Kidney (tissue), 14 donors: ENCODE data around the gene YWHAE. TPM values are rescaled to one million over a fixed set of nuclear protein-coding genes. Genes with fewer than 3 reads are reported as not detected.

Experiments used
- DNase-seq, 5 donors: peaks; one replicate each; pipeline ENCODE4 v3.0.0-alpha.2; 2013 to 2020
- FAIRE-seq: peaks from 2 replicates; lab custom pipeline; 2012; peaks lifted over from hg19 to GRCh38; lab: Jason Lieb, UNC
- H3K27ac ChIP-seq, 2 donors: one replicate each; pipeline ENCODE4 v1.7.0; 2013; ENCODE audit warnings: low read depth in 2 of 2, low read length in 2 of 2, inconsistent platforms in 1 of 2
- H3K27me3 ChIP-seq: one replicate; pipeline ENCODE4 v1.7.1; 2013; ENCODE audit warnings: low read length, inconsistent platforms; ENCODE audit not compliant: control insufficient read depth, insufficient read depth
- H3K36me3 ChIP-seq, 3 donors: one replicate each; pipeline versions ENCODE4 v1.7.0 to v1.7.1; 2013; ENCODE audit warnings: low read length in 3 of 3, control low read depth in 1 of 3, inconsistent platforms in 1 of 3; ENCODE audit not compliant: insufficient read depth in 3 of 3, control insufficient read depth in 2 of 3
- H3K4me1 ChIP-seq, 3 donors: one replicate each; pipeline versions ENCODE4 v1.7.0 to v1.7.1; 2013; ENCODE audit warnings: low read length in 3 of 3, inconsistent platforms in 1 of 3, low read depth in 1 of 3; ENCODE audit not compliant: control insufficient read depth in 2 of 3, insufficient read depth in 2 of 3
- H3K4me3 ChIP-seq, 3 donors: one replicate each; pipeline versions ENCODE4 v1.7.0 to v1.8.1; 2013; ENCODE audit warnings: low read length in 3 of 3, control low read depth in 1 of 3, inconsistent platforms in 1 of 3
- H3K9ac ChIP-seq, 3 donors: one replicate each; pipeline versions ENCODE4 v1.7.0 to v1.7.1; 2013; ENCODE audit warnings: low read length in 3 of 3, control low read depth in 1 of 3, inconsistent platforms in 1 of 3
- H3K9me3 ChIP-seq, 3 donors: one replicate each; pipeline versions ENCODE4 v1.7.0 to v1.7.1; 2013; ENCODE audit warnings: low read length in 3 of 3, control low read depth in 1 of 3, inconsistent platforms in 1 of 3; ENCODE audit not compliant: control insufficient read depth in 2 of 3, insufficient read depth in 1 of 3
- intact Hi-C: fragments of 100-400 bp; cut with DNase I; formaldehyde crosslinking; loops from one replicate; pipeline ENCODE4 v1.11.1; 2022
- polyA plus RNA-seq: library from polyadenylated mRNA; stranded (reverse); fragments of 350-450 nt; fragmentation: Illumina TruSeq; extraction: RNeasy Lipid Tissue Mini Kit (QIAGEN cat#74804); gene quantifications from one replicate; pipeline ENCODE4 v1.2.3, GENCODE V29; 2014; ENCODE audit warnings: low read depth, low replicate concordance; ENCODE audit not compliant: insufficient read depth
- total RNA-seq: library from RNA; stranded (reverse); fragmentation: NEBNext Ultra II Directional; extraction: Animal tissue kit (Norgen Biotek cat#: 25700); gene quantifications from one replicate; pipeline ENCODE4 v1.2.1, GENCODE V29; 2021
- TF ChIP-seq, protein P1 (sequence below): IDR thresholded peaks from 3 replicates; pipeline ENCODE4 v1.5.1; 2012; ENCODE audit warnings: mild to moderate bottlenecking, moderate library complexity, borderline replicate concordance; ENCODE audit not compliant: insufficient read depth; ENCODE audit errors: extremely low read depth
- donor health status: control.
- donor health status: control.
- donor health status: control.
- donor health status: control.
- donor health status: control.
- donor health status: DM: yes; HTN: yes; CAD: no.
- donor health status: Normal renal cell carcinoma (clear cell type).

The YWHAE gene
- total and polyA plus RNA-seq, 2 donors from 2014 or later: 495 to 591 TPM

GRCh38 chr17:1376061-1376460 is 24.0 kb downstream of the YWHAE start:
- no peak for FAIRE-seq
- Histone ChIP-seq H3K4me1 (peaks cover 6 to 80% (median 53%) of the 10 kb centered on the region in 3 donors), H3K27me3 (no peaks in the 10 kb centered on the region), H3K36me3 (no peaks in the 10 kb centered on the region), H3K4me3 (peak overlapping the region in 1 of 3 donors; percentile 17), H3K27ac (peak overlapping the region in 1 of 2 donors; percentile 55), H3K9ac (peak overlapping the region in 1 of 3 donors; percentile 24), H3K9me3 (no peaks in the 10 kb centered on the region)
- DNase-seq: no peak
- intact Hi-C loops: no loop called here
- TF ChIP-seq, protein P1, sequence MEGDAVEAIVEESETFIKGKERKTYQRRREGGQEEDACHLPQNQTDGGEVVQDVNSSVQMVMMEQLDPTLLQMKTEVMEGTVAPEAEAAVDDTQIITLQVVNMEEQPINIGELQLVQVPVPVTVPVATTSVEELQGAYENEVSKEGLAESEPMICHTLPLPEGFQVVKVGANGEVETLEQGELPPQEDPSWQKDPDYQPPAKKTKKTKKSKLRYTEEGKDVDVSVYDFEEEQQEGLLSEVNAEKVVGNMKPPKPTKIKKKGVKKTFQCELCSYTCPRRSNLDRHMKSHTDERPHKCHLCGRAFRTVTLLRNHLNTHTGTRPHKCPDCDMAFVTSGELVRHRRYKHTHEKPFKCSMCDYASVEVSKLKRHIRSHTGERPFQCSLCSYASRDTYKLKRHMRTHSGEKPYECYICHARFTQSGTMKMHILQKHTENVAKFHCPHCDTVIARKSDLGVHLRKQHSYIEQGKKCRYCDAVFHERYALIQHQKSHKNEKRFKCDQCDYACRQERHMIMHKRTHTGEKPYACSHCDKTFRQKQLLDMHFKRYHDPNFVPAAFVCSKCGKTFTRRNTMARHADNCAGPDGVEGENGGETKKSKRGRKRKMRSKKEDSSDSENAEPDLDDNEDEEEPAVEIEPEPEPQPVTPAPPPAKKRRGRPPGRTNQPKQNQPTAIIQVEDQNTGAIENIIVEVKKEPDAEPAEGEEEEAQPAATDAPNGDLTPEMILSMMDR: no peak

- Histone ChIP-seq H3K27ac (peak overlapping the region in 1 of 2 donors; percentile 36), H3K4me3 (peak overlapping the region in 1 of 3 donors; percentile 17), H3K27me3 (no peaks in the 10 kb centered on the region), H3K9me3 (no peaks in the 10 kb centered on the region), H3K36me3 (no peaks in the 10 kb centered on the region), H3K9ac (peak overlapping the region in 1 of 3 donors; percentile 24), H3K4me1 (peaks cover 6 to 78% (median 50%) of the 10 kb centered on the region in 3 donors)
- TF ChIP-seq, protein P1: no peak
- intact Hi-C loops: no loop called here
- FAIRE-seq (no peak), DNase-seq (no peak)
Observed at GRCh38 chr17:1375615-1376014, 24.4 kb downstream of the YWHAE start.

DNA sequence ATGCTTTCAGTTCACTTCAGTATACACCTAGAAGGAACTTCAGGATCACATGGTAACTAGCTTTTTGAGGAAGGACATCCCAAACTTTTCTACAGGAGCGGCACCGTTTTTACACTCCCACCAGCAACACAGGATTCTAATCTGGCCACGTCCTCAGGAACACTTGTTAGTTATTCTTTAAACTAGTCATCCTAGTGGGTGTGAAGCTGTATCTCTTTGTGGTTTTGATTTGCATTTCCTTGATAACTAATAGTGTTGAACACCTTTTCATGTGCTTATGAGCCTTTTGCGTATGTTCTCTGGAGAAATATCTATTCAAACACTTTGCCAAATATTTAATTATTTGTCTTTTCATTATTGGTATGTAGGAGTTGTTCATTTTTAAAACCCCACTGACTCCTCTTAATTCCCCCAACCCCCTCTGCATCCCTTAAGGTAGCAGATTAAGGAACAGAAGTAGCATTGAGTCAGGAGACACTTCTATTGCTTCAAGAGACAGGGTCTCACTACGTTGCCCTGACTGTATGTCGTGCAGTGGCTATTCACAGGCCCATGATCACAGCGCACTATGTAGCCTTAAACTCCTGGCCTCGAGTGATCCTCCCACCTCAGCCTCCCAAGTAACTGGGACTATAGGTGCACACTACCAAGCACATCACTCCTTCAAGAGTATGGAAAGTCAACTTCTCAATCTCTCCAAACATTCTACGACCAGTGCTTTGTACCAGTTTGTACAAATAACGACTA is 25.4 kb downstream of the YWHAE start:
- Histone ChIP-seq H3K4me1 (peaks cover 6 to 76% (median 45%) of the 10 kb centered on the region in 3 donors), H3K36me3 (no peaks in the 10 kb centered on the region), H3K9me3 (no peaks in the 10 kb centered on the region), H3K9ac (peak overlapping the region in 1 of 3 donors; percentile 1), H3K27ac (peak overlapping the region; percentile 1), H3K4me3 (peak overlapping the region in 2 of 3 donors; percentile 0 to 24), H3K27me3 (no peaks in the 10 kb centered on the region)
- intact Hi-C loops: no loop called here
- TF ChIP-seq, protein P1: no peak
- no peak for FAIRE-seq
- no peak for DNase-seq
